Osteoblast (primary cell): ENCODE results near the gene FBXL19. TPM values are rescaled to one million over a fixed set of nuclear protein-coding genes. Genes with fewer than 3 reads are reported as not detected.
"Not testable (repeated sequence)": the region's sequence is repeated elsewhere in the genome, so short reads cannot be mapped to it uniquely, and the experiment has no call there.

Experiments used
- DNase-seq: peaks from one replicate; pipeline ENCODE4 v3.0.0; 2011; ENCODE audit warnings: low spot score, mixed read lengths; ENCODE audit not compliant: insufficient read length; ENCODE audit errors: missing footprints
- H2AFZ ChIP-seq: 2 replicates; pipeline ENCODE4 v1.6.0; 2011; ENCODE audit warnings: mild to moderate bottlenecking, low read length
- H3K27ac ChIP-seq: 2 replicates; pipeline ENCODE4 v1.5.1; 2011; ENCODE audit warnings: mild to moderate bottlenecking, low read depth, low read length, moderate library complexity
- H3K27me3 ChIP-seq: 2 replicates; pipeline ENCODE4 v1.6.0; 2012; ENCODE audit warnings: mild to moderate bottlenecking, control low read depth, inconsistent platforms, low read length, moderate library complexity; ENCODE audit not compliant: insufficient read depth
- H3K36me3 ChIP-seq: 2 replicates; pipeline ENCODE4 v1.5.1; 2011; ENCODE audit warnings: mild to moderate bottlenecking, low read length, control low read depth, moderate library complexity; ENCODE audit not compliant: insufficient read depth
- H3K4me1 ChIP-seq: 2 replicates; pipeline ENCODE4 v1.5.1; 2011; ENCODE audit warnings: mild to moderate bottlenecking, low read length, control low read depth, moderate library complexity; ENCODE audit not compliant: insufficient read depth
- H3K4me2 ChIP-seq: 2 replicates; pipeline ENCODE4 v1.6.0; 2011; ENCODE audit warnings: mild to moderate bottlenecking, low read length; ENCODE audit not compliant: insufficient read depth
- H3K4me3 ChIP-seq: fragments of 200-600 bp; sonication (generic); 3 replicates; pipeline ENCODE4 v1.5.1; 2012; ENCODE audit warnings: mild to moderate bottlenecking, low read length, inconsistent platforms; ENCODE audit not compliant: insufficient read depth
- H3K79me2 ChIP-seq: 2 replicates; pipeline ENCODE4 v1.6.0; 2012; ENCODE audit warnings: mild to moderate bottlenecking, low read length, control low read depth, inconsistent platforms; ENCODE audit not compliant: insufficient read depth
- H3K9me3 ChIP-seq: 2 replicates; pipeline ENCODE4 v1.5.1; 2011; ENCODE audit warnings: low read depth, low read length, control low read depth
- H4K20me1 ChIP-seq: 2 replicates; pipeline ENCODE4 v1.6.0; 2012; ENCODE audit warnings: mild to moderate bottlenecking, low read length, control low read depth; ENCODE audit not compliant: insufficient read depth
- total RNA-seq: library from RNA; depleted of rRNA; stranded (reverse); fragments of >200 nt; gene quantifications from 2 replicates; pipeline ENCODE4 v1.2.3, GENCODE V29; 2012
- TF ChIP-seq, protein P1 (sequence below): IDR thresholded peaks from 2 replicates; pipeline ENCODE4 v1.5.1; 2011; ENCODE audit warnings: mild to moderate bottlenecking, low read depth, low read length, moderate library complexity; ENCODE audit errors: extremely low read depth

FBXL19 gene
- total RNA-seq, 1 donor, result 14.5 TPM

DNA sequence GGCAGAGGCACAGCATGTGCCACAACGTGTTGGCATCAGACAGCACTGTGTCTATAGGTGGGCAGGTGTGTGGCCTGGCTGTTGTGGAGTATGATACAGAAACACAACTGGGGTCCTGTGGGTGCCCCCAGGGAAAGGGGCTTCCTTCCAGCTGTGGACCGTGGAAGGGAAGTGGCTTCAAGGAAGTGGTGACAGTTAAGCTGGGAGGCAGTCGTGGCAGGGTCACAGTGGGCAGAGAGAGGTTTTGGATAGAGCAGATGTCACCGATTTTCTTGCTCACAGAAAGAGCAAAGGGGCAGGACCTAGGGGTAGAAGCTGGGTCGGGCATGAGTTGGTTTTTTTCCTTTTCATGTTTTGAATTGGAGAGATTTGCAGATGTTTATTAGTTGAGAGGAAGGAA, 14.3 kb downstream of the FBXL19 start:
- TF ChIP-seq, protein P1, sequence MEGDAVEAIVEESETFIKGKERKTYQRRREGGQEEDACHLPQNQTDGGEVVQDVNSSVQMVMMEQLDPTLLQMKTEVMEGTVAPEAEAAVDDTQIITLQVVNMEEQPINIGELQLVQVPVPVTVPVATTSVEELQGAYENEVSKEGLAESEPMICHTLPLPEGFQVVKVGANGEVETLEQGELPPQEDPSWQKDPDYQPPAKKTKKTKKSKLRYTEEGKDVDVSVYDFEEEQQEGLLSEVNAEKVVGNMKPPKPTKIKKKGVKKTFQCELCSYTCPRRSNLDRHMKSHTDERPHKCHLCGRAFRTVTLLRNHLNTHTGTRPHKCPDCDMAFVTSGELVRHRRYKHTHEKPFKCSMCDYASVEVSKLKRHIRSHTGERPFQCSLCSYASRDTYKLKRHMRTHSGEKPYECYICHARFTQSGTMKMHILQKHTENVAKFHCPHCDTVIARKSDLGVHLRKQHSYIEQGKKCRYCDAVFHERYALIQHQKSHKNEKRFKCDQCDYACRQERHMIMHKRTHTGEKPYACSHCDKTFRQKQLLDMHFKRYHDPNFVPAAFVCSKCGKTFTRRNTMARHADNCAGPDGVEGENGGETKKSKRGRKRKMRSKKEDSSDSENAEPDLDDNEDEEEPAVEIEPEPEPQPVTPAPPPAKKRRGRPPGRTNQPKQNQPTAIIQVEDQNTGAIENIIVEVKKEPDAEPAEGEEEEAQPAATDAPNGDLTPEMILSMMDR, result no peak
- peak; percentile 15 for DNase-seq
- no peak overlapping the region for H3K4me2 ChIP-seq
- H2AFZ ChIP-seq, result no peak overlapping the region
- H3K9me3 ChIP-seq, result no peaks in the 10 kb centered on the region
- peaks cover 17% of the 10 kb centered on the region for H3K36me3 ChIP-seq
- no peaks in the 10 kb centered on the region for H3K27me3 ChIP-seq
- H3K79me2 ChIP-seq, result peaks cover 17% of the 10 kb centered on the region
- H4K20me1 ChIP-seq, result peaks cover 16% of the 10 kb centered on the region
- no peak overlapping the region for H3K4me3 ChIP-seq
- peaks cover 5% of the 10 kb centered on the region for H3K4me1 ChIP-seq
- H3K27ac ChIP-seq, result no peak overlapping the region

- not testable (repeated sequence) for H3K4me2 ChIP-seq, H3K9me3 ChIP-seq, H3K27me3 ChIP-seq, H3K4me1 ChIP-seq, H2AFZ ChIP-seq, H3K4me3 ChIP-seq
- peak; percentile 86 for DNase-seq
- Histone ChIP-seq H3K36me3 (peaks cover 29% of the 10 kb centered on the region), H3K79me2 (peaks cover 17% of the 10 kb centered on the region), H4K20me1 (peaks cover 16% of the 10 kb centered on the region), H3K27ac (peak overlapping the region; percentile 72)
Observed at GRCh38 chr16:30939571-30939970, 16.2 kb downstream of the FBXL19 start.

- Histone ChIP-seq H3K4me1 (peaks cover 5% of the 10 kb centered on the region), H2AFZ (no peak overlapping the region), H3K9me3 (no peaks in the 10 kb centered on the region), H3K79me2 (peaks cover 17% of the 10 kb centered on the region), H3K27ac (peak overlapping the region; percentile 0), H3K4me2 (no peak overlapping the region), H3K27me3 (no peaks in the 10 kb centered on the region), H3K4me3 (no peak overlapping the region), H4K20me1 (peaks cover 14% of the 10 kb centered on the region), H3K36me3 (peaks cover 27% of the 10 kb centered on the region)
- TF ChIP-seq, protein P1, result peak; percentile 84
- peak; percentile 97 for DNase-seq
Observed at GRCh38 chr16:30941600-30942425, 18.4 kb downstream of the FBXL19 start.

DNA sequence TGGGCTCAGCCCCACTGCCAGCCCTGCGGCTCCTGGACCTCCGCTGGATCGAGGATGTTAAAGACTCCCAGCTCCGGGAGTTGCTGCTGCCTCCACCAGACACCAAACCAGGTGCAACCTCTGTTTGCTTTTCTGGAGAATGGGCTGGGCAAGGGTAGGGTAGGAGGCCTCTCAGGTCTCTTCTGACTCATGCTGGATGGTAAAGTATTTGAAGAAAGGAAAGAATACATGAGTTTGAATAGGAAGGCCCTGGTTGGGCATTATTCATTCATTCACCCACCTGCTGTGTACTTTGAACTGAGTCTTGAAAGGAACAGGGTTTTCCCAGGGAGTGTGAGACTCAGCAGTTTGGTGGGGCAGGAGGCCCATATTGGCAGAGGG, 19.0 kb downstream of the FBXL19 start:
- DNase-seq, result peak; percentile 53
- no peaks in the 10 kb centered on the region for H3K9me3 ChIP-seq
- peaks cover 5% of the 10 kb centered on the region for H3K4me1 ChIP-seq
- peaks cover 8% of the 10 kb centered on the region for H4K20me1 ChIP-seq
- TF ChIP-seq, protein P1, result no peak
- no peak overlapping the region for H3K4me3 ChIP-seq
- no peaks in the 10 kb centered on the region for H3K27me3 ChIP-seq
- peaks cover 13% of the 10 kb centered on the region for H3K79me2 ChIP-seq
- no peak overlapping the region for H3K4me2 ChIP-seq
- no peak overlapping the region for H3K27ac ChIP-seq
- H3K36me3 ChIP-seq, result peaks cover 27% of the 10 kb centered on the region
- no peak overlapping the region for H2AFZ ChIP-seq
